Activated CD4-positive, CD25-positive, alpha-beta regulatory T cell (primary cell): ENCODE data around the gene EML3.
"Not testable (repeated sequence)": the region's sequence is repeated elsewhere in the genome, so short reads cannot be mapped to it uniquely, and the experiment has no call there.

Experiments
- DNase-seq, 4 experiments: peaks; one replicate each; lab custom pipeline; 2025; lab: John Stamatoyannopoulos, UW

Gene EML3, protein sequence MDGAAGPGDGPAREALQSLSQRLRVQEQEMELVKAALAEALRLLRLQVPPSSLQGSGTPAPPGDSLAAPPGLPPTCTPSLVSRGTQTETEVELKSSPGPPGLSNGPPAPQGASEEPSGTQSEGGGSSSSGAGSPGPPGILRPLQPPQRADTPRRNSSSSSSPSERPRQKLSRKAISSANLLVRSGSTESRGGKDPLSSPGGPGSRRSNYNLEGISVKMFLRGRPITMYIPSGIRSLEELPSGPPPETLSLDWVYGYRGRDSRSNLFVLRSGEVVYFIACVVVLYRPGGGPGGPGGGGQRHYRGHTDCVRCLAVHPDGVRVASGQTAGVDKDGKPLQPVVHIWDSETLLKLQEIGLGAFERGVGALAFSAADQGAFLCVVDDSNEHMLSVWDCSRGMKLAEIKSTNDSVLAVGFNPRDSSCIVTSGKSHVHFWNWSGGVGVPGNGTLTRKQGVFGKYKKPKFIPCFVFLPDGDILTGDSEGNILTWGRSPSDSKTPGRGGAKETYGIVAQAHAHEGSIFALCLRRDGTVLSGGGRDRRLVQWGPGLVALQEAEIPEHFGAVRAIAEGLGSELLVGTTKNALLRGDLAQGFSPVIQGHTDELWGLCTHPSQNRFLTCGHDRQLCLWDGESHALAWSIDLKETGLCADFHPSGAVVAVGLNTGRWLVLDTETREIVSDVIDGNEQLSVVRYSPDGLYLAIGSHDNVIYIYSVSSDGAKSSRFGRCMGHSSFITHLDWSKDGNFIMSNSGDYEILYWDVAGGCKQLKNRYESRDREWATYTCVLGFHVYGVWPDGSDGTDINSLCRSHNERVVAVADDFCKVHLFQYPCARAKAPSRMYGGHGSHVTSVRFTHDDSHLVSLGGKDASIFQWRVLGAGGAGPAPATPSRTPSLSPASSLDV

DNA sequence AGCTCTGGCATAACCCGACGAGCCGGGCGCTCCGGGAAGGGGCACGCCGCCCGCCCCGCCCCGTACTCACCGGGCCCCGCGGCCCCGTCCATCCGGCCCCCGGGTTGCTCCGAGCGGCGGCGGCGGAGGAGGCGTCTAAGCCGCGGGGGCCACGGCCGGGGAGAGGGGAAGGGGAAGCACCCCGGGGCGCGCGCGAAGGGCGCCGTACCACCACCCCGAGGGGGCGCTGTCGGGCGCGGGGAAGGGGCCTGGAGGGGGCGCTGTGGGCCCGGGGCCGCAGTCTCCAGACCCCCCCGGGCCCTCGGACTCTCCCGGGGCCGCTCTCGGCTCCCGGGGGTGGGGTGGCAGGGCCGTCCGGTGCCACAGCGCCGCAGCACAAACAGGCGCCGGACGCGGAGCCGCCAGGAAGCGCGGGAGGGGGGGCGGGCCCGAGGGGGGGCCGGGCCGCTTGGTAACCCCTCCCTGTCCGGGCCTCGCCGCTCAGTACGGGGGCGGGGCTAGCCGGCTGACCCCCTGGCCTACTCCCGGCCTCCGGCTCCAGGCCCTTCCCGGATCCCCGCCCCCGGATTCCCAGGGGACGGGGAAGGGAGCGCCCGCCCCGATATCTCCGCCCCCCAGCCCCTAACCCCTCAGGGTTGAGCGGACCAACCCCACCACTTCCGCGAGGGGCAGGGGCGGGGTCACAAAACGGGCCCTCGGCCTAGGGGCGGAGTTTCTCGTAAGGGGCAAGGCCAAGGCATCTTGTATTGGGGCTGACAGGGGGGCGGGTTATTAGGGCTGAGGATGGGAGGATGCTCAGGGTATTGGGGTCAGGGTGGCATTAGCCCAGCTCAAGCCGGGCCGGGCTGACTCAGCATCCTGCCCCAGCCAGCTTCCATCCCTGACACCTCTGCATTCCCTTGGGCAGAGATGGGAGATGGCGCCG is at the start of gene EML3, which contains the start of gene ROM1:
Gene EML3, minus strand, starts transcription at position 410 of the 925 bp plus-strand sequence. Its CDS starts 318 bp downstream, at position 92.
Gene ROM1, plus strand, starts transcription at position 892 of the 925 bp plus-strand sequence. Its CDS starts 25 bp downstream, at position 917.
- peak; percentile 69 to 85 (median 78) for DNase-seq

DNA sequence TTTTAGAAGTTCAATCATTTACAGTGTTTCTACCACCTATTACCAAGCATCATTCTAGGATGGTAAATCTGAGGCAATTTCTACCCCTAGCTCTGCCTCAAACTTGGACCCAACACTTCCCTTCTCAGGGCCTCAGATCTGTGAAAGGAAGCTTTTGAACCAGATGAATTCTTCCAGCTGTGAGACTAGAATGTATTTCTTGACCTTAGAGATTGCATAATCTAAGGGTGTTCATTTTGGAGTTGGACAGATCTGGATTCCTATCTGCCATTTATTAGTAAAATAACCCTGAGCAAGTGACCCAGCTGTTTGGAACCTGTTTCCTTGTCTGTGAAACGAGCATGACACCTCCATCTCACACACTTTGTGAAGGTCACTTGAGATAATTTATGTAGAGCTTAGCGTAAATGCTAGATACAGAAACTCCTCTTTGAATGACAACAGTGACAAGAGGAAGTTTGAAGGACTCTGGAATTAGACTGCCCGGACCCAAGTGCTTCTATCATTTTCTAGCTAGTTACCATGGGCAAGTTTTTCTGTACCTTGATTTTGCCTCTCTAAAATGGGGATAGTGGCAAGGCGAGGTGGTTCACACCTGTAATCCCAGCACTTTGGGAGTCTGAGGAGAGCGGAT is 44.3 kb upstream of the EML3 start:
- no peak for DNase-seq

DNA sequence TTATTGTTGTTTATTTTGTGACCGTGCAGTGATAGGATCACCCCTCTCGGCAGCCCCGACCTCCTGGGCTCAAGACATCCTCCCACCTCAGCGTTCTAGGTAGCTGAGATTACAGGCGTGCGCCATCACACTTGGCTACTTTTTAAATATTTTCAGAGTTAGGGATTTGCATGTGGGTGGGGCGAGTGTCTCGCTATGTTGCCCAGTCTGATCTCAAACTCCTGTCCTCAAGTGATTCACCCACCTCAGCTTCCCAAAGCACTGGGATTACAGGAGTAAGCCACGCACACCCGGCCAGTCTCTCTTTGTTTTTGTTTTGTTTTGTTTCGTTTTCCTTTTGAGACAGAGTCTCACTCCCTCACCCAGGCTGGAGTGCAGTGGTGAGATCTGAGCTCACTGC is 41.7 kb upstream of the EML3 start:
- DNase-seq = no peak

DNA sequence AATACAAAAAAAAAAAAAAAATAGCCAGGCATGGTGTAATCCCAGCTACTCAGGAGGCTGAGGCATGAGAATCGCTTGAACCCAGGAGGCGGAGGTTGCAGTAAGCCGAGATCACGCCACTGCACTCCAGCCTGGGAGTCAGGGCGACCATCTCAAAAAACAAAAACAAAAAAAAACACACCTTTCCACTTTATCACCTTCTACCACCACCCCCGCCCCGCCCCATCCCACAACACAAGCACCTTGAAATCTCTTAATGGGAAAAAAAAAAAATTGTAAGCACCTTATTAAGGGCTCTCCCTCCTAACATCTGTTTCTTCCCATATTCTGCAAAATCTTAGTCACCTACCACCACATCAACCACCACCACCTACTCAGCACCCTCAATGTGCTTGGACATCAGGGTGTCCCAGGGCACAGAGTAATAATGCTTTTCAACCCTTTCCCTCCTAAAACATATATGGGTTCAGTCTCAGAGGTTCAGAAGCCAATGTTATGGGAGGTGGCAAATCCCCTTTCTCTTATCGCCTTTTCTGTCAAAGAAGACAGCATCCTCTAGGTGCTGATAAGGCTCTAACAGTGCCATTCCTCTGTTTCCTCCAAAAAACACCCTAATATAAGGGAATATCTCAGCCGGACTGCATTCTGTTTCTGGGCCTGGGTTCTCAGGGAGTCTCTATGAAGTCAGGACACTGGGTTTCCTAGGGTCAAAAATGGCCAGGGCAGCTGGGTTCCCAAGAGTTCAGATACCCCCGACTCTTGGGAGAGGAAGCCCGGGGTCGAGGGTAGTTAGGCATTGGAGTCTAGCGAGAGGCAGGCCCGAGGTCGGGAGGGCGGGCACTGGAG is 39.8 kb upstream of the EML3 start:
- DNase-seq = no peak

DNA sequence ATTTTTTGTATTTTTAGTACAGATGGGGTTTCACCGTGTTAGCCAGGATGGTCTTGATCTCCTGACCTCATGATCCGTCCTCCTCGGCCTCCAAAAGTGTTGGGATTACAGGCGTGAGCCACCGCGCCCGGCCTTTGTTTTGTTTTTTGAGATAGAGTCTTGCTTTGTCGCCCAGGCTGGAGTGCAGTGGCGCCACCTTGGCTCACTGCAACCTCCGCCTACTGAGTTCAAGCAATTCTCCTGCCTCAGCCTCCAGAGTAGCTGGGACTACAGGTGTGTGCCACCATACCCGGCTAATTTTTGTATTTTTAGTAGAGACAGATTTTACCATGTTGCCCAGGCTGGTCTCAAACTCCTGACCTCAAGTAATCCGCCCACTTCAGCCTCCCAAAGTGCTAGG is 37.7 kb upstream of the EML3 start:
- DNase-seq = not testable (repeated sequence)

DNA sequence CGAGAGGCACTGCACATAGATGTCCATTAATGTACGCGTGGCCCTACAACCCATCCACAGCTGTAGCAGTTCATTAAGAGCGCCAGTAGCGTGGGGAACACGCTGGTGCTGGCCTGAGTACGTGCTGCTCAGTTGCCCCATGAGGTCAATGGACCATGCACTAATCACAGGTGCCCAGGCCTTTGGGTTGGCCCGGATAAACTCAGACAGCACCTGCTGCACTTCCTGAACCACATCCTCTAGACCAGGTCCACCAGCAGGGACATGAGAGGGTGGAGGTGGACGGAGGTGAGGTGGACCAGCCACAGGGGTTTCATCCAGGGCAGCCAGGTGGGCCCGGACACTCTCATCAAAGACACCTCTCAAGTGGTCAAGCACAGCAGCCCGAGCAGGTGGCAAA is 36.9 kb upstream of the EML3 start:
- DNase-seq = no peak

DNA sequence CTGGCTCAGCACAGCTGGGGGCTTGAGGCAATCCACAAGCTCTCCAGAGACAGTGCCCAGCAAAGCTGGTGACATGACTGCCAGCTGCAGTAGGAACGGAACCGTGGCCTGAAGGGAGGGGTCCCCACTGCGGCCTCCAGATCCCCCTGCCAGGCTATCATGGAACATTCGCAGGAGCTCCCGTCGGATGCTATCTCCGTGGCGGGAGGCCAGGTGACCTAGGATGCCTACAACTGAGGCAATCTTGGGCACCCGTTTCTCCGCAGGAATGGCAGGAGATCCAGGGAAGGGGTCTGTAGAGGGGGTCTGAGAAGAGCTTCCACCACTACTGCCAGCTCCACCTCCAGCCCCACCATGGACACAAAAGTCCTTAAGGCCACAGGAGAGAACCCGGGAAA is 36.4 kb upstream of the EML3 start:
- DNase-seq = no peak

DNA sequence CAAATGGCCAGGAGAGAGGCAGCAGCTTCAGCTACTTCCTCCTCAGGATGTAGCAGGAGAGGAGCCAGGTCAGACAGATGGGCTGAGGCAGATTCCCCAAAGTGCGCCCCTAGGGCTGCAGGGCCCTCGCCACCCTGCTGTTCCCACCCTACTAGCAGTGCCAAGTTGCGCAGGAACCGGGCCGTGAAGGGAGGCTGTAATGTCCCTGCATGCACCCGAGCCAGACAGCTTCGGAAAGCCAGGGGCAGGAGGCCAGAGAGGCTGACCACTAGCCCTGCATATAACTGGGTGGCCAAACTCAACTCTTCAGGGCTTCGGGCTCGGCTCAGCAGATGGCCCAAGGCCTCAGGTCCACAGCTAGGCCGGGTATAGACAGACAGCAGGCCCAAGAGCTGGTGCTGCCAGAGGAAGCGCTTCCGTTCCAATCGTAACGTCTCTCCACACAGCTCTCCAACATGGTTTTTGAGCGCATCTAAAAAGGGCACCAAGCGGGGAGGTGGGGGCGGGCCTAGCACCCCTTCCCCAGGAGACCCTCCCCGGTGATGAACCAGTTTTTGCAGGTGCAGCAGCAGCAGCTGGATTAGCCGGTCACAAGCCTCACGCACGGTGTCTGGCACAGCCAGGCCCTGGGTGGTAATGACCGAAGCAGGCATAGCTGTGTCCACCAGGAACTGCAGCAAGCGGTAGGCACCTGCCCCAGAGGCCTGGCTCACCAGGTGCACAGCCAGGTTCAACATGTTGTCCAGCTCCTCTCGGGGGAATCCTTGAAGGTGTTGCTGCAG is 35.8 kb upstream of the EML3 start:
- no peak for DNase-seq

DNA sequence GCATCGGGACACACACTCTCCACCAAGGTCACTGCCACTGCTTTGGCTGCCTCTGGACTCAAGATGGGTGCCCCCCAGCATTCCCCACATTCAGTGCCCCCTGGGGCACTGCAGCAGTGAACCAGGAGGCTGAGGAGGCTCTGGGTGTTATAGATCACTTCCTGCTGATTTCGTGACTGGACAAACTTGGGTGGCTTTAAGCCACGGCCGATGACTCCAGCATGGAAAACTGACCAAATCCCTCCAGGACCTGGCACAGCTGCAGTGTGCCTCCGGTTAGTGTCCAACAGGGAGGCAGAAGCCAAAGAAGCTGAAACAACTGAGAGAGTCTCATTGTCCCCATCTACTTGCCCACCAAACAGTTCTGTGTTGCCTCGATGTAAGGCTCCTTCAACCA is 35.0 kb upstream of the EML3 start:
- DNase-seq = no peak

DNA sequence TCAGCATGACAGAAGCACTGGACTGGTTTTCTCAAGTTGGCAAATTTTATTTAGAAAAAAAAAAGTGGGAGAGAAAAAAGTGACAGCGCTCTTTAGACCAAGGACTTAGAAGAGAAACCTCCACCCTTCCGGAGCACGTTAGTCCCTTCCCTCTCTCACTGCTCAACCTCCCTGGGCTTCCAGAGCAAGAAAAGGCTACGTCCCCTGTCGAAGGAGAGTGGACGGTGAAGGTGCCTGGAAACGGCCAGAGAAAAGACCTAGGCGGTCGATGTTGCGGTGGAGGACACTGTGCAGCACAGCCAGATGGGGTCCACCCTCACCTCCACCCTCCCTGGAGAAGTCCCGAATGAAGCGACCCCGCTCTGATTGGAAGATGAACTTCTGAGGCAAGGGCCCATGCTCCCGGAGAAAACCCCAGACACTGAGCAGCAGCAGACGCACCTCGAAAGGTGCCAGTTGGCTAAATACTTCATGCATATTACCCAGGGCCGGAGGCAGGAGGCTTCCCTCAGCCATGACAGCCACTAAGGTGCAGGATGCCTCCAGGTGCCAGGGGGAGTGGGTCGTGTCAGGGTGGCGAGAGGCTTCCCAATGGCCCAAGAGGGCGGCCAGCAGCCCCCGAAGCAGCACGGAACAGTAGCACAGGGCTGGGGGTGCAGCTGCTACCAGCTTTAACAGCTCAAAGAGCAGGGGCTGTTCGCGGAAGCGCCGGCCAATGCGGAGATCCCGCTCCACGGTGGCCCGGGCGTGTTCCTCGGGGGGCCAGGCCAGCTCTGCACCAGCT is 34.4 kb upstream of the EML3 start:
- no peak for DNase-seq

DNA sequence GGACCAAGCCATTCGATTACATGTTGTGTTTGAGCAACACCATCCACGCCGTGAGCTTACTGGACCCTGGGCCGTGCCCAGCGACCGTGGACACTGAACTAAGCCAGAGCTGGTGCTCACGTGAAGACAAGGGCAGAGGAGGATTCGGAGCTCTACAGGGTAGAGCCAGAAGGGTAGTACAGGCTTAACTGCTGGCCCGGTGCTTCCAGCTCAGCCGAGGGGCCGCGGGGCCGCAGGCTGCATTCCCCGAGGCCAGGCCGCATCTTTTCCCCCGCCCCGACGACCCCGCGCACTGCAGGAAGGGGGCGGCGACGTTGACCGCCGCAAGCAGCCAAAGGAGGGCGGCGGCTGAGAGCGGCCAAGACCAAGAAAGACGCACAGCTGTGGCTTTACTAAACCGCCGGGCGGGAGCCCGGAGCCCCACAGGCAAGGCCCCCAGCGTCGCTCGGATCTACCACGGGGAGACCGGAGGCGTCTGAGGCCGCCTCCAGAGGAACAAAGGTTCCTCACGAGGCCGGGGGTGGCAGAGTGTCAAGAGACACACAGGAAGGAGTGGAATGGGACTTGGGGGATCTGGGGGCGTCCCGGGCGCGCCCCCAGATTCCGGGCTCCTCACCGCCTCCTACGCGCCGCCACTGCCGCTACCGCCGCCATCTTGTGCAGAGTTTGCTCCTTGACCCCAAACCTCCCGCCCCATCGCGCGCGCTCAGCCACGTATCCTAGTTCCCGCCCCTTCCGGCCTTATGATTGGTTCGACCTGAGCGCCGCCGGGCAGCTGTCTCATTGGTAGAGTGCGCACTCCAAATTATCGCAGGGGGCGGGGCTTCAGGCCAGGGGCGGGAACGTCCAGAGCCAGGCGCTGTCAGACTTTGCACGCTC is 33.6 kb upstream of the EML3 start, which contains the start of gene GANAB:
Gene GANAB, minus strand, starts transcription at position 668 of the 879 bp plus-strand sequence. Its CDS starts 14 bp downstream, at position 654.
- DNase-seq = peak; percentile 96 to 99 (median 98)

DNA sequence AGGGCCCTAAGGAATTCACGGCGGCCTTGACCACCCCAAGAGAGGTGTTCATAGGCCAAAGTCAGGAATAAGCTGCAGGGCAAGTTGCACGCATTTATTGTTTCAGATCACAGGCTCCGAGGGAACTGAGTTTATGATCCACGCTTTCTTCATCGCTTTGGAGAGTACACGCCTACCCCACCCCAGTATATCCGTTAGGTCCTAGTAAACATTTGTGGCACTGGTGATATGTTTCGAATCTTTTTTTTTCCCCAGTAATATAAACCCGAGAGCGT is 33.0 kb upstream of the EML3 start:
- no peak for DNase-seq

DNA sequence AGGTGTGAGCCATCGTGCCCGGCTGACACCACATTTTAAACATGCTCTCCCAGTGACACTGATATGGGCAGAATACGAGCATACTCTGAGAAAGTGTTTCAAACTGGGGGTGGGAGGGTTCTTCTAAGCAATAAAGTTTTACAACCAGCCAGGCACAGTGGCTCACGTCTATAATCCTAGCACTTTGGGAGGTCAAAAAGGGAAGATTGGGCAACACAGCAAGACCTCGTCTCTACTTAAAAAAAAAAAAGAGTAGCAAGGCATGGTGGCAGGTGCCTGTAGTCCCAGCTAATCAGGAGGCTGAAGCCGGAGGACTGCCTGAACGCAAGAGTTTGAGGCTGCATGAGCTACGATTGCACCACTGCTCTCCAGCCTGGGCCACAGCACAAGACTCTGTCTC is 31.6 kb upstream of the EML3 start:
- no peak for DNase-seq

DNA sequence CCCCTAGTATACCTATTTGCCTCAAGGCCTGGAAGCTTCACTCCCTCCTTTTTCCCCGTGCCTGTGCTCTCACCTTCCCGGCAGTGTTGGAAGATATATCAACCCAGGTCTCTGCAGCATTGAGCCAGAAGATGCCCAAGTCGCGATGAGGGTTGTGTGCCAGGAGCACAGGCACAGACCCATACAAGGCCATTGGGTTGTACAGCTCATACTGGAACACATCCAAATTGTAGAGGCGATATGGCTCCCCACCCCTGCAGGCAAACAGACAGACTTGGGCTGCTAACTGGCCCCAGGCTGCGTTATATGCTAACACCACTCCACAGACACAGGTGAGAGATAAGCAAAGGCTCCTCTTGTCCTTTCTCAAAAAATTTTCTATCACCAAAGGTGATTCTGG is 19.9 kb upstream of the EML3 start:
- no peak for DNase-seq

DNA sequence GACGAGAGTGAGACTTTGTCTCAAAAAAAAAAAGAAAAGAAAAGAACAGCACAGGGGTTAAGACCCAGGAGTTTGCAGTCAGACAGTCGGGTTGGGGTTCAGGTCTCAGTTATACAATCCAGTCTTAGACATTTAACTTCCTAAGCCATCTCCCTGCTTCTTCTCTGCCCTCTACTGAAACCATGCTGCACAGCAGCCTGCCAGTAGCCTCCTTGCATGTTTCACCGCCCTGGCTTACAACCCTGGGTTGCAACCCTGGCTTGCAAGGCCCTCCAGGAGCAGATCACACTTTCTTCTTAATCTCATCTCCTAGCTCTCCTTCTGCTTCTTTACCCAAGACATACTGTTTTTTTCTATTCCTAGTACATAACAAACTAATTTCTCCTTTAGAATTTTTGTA is 15.1 kb upstream of the EML3 start:
- no peak for DNase-seq

DNA sequence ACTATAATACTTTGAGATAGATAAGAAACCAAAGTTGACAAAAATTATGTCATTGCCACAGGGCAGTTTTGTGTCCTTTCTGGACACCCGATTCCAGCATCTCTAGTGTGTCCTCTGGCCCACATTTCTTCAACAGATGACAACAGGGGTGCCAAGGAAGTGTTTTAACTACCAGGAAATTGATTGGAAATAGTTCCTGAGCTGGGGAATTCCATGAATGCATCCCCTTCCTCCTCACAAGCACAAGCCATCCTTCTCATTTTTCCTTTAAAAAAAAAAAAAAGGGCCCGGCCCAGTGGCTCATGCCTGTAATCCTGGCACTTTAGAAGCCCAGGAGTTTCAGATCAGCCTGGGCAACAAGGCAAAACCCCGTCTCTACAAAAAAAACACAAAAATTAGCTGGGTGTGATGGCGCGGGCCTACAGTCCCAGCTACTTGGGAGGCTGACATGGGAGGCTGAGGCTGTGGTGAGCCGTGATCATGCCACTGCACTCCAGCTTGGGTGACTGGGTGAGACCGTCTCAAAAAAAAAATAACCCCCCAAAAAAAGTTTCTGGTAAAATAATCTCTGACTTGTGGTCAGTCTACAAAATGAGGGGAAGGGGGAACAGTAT is 10.0 kb upstream of the EML3 start:
- DNase-seq = no peak
